NOMO-1 treated with DMSO at 0.1 percent for 48 hours (cell line): ENCODE results near the gene CXCL11.
"Not testable (repeated sequence)": the region's sequence is repeated elsewhere in the genome, so short reads cannot be mapped to it uniquely, and the experiment has no call there.

Experiments used
- DNase-seq: peaks from one replicate; lab custom pipeline; 2025; ENCODE audit not compliant: unreplicated experiment; lab: John Stamatoyannopoulos, UW

CXCL11 gene

DNA sequence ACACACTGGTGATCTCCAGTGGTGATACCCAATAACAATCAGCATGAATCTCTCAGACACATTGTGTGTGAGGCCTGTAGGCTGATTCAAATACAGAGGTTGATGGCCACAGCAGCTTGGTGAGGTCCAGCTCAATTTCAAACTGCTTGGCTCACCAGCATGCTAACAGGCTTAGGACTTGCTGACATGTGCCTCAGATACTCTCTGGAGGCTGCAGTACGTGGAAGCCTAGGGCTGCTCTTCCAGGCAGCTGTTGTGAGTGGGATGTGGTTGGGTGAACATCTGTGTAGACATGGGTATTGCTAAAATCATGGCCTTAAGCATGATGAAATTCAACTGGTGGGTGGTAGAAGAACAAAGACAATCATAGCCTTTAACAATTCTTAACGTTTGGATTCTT lies 32.8 kb downstream of the CXCL11 start:
- DNase-seq, result peak; percentile 28

DNA sequence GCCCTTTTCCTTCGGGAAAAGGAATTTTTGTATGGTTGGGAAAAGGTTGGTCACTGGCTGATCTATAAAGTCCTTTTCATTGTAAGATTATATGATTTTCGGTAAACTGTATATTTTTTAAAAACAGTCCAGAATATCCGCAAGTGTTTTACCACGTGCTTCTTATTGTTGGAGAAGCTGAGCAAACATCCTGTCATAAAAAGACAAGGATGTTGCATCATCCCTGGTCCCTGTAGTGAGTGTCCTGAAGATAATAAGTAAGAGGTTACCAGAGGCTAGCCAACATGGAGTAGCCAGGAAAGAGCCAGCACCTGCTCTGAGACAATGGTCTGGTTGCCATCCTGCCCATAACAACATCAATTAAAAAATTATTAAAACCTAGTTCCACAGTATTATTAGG lies 33.7 kb downstream of the CXCL11 start:
- peak; percentile 75 for DNase-seq

DNA sequence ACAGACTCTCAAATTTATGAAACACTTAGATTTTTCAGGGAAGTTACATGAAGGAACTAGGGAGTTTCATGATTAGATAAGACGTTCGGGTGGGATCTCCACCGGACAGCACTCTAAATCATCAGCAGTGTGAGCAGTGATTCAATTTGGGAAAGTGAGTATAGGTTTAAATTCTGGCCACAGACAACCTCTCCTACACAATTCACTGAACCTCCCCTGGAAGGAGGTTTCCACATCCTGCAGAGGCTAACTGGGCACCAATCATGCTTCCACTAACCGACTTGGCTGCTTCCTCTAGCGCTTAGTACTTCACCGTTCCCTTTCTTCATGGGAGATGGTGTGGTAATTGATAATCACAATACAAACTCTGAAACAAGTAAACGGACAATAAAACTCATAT lies 34.2 kb downstream of the CXCL11 start:
- peak; percentile 68 for DNase-seq

DNA sequence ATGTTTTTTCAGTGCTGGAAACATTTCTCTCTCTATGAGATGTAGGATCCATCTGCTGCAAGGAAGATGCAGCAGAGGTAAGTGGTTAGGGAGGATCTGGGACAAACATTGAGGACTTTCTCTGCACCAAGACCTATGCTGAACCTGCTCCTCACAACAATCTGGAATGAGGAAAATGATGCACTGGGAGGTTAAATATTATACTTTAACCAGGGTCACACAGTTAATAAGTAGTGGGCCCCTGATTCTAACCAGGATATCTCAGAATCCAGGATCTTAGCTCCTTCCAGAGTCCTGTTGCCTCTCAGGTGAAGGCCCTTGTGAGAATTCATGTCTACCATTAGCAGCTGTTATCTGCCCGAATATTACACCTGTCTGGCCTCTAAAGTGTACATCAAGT lies 35.6 kb downstream of the CXCL11 start:
- DNase-seq, result no peak

DNA sequence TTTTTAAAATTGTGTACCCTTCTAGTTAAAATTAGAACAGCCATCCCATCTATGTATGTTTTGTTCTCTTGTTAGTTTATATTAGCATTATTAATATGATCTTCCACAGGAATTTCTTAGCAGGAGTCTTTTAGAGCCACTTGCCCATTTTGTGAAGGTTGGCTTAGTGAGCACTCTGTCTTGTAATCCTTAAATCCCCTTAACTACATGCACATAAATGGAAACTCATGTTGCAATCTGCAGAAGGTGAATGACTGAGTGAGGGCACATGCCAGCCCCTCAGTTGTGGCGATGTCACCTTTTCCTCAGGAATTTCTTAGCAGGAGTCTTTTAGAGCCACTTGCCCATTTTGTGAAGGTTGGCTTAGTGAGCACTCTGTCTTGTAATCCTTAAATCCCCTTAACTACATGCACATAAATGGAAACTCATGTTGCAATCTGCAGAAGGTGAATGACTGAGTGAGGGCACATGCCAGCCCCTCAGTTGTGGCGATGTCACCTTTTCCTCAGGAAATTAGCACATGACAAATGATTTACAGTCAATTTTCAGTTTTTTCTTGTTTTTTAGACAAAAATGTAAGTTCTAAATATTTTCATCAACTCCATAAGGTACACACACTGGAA lies 37.2 kb downstream of the CXCL11 start:
- not testable (repeated sequence) for DNase-seq

DNA sequence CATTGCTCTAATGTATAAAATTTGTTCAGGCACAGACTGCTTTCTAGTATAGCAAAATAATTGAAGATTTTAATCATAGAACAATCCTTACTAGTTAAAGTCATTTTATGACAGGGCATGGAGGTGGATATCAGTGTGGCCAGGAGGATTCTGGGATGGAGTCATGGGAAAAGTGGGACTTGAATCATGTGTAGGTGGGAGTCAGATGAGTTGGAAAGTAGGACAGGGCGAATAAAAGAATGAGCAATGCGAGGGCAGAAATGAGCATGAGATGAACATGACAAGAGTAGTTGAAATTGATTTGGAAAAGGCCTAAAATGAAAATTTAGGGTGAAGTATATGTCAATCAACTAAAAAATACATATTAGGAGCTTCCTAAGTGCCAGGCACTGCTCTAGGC lies 37.9 kb downstream of the CXCL11 start:
- DNase-seq, result no peak

DNA sequence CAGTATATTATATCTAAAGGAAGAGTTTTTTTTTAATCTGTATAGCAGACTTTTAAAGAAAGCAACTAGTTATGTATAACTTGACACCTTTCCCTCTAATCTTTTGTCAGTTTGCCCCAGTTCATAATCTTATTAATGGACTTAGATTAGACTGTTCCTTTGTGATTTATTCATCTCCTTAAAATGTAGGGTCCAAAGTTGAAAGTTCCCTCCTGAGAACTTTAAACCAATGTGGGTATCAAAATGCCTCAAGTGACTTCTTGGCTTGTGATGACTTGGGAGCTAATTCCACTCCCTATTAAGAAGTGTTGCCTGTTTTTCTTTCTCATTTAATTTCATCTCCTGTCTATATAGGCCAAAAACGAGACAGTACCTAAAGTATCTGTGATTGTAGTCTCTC lies 38.8 kb downstream of the CXCL11 start:
- DNase-seq, result no peak

DNA sequence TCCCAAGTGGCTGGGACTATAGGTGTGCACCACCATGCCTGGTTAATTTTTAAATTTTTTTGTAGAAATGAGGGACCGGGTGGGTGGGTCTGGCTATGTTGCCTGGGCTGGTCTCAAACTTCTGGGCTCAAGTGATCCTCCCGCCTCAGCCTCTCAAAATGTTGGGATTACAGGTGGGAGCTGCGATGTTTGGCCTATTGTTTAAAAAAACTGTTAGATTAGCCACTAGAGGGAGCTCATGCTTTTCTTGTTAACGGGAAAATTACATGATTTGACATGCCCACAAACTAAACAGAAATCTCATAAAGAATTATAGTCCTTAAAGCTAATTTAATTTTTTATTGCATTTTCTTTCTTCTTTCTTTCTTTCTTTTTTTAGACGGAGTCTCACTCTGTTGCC lies 40.1 kb downstream of the CXCL11 start:
- peak; percentile 53 for DNase-seq

DNA sequence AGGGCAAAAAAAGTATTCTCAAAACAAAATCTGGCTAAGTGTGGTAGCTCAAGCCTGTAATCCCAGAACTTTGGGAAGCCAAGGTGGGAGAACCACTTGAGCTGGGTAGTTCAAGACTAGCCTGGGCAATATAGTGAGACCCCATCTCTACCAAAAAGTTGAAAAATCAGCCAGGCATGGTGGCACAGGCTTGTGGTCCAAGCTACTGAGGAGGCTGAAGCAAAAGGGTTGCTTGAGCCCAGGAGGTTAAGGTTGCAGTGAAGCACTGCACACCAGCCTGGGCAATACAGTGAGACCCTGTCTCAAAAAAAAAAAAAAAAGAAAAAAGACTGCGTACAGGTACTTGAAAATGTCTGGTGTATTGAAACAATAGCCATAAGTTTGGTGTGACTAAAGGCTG lies 43.4 kb downstream of the CXCL11 start:
- DNase-seq, result no peak

DNA sequence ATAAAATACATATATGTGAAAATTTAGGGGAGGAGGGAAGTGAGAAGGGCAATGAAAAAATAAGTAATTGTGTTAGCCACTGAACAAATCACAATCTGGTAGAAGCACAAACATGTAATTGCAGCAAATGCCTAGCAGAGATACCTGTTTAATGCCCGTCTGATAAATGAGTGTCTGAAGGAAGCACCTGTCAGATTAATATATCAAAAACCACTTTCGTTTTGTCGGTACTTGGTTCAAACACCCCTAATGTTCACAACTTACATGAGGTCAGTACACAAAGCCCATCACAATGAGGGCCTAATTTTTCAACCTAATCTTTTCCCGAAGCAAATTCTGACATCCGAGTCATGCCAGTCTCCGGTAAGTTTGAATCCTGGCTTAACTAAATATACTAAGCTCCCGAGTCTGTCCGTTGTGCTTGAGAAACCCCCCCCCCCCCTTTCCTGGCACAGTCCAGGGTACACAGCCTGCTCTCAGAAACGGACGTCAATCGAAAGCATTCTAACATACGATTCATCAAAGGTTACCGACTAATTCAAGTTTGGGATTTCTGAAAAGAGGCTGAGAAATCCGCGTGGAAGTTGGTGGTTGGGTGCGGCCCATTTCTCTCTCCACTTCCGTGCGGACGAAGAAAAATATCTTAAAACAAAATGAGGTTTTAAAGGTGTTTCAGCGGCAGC lies 45.9 kb downstream of the CXCL11 start:
- DNase-seq, result no peak

DNA sequence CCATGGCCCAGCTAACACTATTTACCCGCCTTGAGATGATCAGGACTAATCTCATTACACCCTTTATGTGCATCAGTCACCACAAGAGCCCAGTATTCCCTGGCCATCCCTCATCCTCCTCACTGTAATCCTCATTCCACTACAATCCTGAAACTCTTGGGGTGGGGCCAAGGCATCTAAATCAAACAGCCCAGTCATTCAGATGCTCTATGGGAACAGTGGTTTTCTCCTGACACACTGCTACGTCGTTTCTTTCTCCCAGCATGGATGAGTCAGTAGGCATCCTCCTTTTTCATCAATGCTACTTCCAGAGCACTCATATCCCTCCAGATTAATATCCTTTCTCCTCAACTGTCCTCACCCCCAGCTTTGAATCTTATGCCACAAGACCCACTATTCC lies 50.8 kb downstream of the CXCL11 start:
- DNase-seq, result no peak
